ENCODE measurements around the gene NTHL1.

- no peak for TF ChIP-seq MAFK (IDR thresholded peaks at IDR 0.05; ENCODE audit: low read depth, low read length)
- TF ChIP-seq GABPA (IDR thresholded peaks at IDR 0.05; ENCODE audit: borderline replicate concordance, insufficient read depth, low read length) = no peak
- TF ChIP-seq ZNF274 (IDR thresholded peaks at IDR 0.05; ENCODE audit: borderline replicate concordance, extremely low read depth, low read length) = no peak
- TF ChIP-seq EP300 (IDR thresholded peaks at IDR 0.05; ENCODE audit: borderline replicate concordance in 1 of 2, low read depth in 2 of 2, low read length in 2 of 2) = no peak
- TF ChIP-seq EZH2 (IDR thresholded peaks at IDR 0.05; ENCODE audit: low read depth, low read length, severe bottlenecking) = no peak
- no peak for TF ChIP-seq RXRA (IDR thresholded peaks at IDR 0.05; ENCODE audit: insufficient read depth, low read depth, low read length)
- TF ChIP-seq CTCF (IDR thresholded peaks at IDR 0.05; ENCODE audit: control extremely low read depth in 1 of 3, insufficient read depth in 1 of 3, low read depth in 1 of 3, low read length in 3 of 3) = no peak
Observed at GRCh38 chr16:2028620-2029220, 18.9 kb downstream of the NTHL1 start.

Data from H1 (cell line).